MV-4-11 (cell line): ENCODE measurements around the gene ARID3A.
"Not testable (repeated sequence)": the region's sequence is repeated elsewhere in the genome, so short reads cannot be mapped to it uniquely, and the experiment has no call there.

ENCODE experiments used
- DNase-seq: peaks from one replicate; lab custom pipeline; 2025; lab: John Stamatoyannopoulos, UW

The ARID3A gene

DNA sequence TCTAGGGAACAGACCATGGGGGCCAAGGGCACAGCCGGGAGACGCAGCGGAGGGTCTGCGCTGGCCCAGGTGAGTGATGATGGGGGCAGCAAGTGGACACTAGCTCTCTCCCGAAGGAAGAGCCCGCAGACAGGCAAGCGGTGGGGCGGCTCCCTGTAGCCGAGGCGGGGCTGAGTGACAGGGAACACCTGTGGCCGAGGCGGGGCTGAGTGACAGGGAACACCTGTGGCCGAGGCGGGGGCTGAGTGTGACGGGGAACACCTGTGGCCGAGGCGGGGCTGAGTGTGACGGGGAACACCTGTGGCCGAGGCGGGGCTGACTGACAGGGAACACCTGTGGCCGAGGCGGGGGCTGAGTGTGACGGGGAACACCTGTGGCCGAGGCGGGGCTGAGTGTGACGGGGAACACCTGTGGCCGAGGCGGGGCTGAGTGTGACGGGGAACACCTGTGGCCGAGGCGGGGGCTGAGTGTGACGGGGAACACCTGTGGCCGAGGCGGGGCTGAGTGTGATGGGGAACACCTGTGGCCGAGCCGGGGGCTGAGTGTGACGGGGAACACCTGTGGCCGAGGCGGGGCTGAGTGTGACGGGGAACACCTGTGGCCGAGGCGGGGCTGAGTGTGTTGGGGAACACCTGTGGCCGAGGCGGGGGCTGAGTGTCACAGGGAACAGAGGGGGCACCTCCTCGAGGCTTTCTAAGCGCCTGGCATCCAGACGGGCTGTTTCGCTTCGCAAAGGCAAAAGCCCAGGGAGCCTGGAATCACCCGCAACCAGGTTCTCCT is 34.2 kb upstream of the ARID3A start:
- not testable (repeated sequence) for DNase-seq

DNA sequence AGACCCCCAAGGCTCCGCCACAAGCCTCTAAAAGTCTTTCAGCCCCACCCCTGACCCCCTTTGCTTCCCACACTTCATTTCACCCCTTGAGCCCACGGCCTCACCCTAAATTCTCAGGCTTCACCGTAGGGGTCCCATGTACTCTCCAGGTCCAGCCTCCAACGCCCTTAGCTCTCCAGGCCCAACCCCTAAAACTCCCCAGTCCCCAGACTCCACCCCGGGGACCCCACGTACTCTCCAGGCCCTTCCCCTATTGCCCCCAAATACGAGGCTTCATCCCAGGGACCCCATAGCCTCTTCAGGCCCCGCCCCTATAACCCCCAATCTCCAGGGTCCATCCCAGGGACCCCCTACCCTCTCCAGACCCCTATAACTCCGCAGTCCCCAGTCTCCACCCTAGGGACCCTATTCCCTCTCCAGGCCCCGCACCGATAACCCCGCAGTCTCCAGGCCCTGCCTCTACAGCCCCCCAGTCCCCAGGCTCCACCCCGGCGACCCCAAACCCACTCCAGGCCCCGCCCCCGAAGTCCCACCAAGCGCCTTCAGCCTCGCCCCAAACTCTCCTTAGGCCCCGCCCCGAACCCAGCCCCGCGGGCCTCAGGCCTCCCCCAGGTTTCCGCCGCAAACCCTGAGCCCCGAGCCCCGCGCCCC is 33.5 kb upstream of the ARID3A start:
- DNase-seq, result no peak

DNA sequence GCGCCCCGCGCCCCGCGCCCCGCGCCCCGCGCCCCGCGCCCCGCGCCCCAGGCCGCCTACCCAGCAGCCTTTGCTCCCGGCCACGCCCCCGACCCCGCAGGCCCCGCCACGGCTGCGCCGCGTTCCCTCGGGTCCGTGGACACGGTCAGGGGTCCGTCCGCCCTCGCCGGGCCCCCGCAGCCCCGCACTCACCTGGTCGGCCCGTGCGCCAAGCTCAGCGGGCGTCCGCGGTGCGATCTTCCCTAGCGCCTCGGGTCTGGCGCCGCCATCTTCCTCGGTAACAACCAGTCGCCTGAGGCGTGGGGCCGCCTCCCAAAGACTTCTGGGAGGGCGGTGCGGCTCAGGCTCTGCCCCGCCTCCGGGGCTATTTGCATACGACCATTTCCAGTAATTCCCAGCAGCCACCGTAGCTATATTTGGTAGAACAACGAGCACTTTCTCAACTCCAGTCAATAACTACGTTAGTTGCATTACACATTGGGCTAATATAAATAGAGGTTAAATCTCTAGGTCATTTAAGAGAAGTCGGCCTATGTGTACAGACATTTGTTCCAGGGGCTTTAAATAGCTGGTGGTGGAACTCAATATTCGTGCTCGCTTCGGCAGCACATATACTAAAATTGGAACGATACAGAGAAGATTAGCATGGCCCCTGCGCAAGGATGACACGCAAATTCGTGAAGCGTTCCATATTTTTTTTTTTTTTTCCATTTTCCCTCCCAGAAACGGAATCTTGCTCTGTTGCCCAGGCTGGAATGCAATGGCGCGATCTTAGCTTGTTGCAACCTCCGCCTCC is 32.7 kb upstream of the ARID3A start, which contains the start of the genes MED16 and RNU6-9:
Gene MED16, minus strand, starts transcription at position 294 of the 796 bp plus-strand sequence. CDS start 2,056 bp downstream, outside the sequence.
Gene RNU6-9, plus strand, starts transcription at position 591 of the 796 bp plus-strand sequence.
- peak; percentile 95 for DNase-seq

DNA sequence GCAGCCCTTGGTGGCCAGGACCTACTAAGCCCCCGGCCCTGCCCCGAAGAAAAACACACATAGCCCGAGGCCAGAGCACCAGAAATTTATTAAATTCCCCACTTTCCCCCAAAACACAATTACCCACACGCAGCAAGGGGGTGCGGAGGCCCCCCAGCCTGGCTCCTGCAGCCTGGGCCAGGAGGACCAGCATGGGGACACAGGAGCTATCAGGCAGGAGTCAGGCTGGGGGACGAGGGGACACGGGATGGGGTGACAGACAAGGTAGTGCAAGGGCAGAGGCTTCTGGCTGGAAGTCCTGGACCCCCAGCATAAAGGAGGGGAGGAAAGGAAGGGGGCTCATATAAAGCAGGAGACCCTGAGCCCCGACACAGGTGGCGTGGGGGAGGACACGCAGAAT is 29.4 kb upstream of the ARID3A start:
- no peak for DNase-seq

DNA sequence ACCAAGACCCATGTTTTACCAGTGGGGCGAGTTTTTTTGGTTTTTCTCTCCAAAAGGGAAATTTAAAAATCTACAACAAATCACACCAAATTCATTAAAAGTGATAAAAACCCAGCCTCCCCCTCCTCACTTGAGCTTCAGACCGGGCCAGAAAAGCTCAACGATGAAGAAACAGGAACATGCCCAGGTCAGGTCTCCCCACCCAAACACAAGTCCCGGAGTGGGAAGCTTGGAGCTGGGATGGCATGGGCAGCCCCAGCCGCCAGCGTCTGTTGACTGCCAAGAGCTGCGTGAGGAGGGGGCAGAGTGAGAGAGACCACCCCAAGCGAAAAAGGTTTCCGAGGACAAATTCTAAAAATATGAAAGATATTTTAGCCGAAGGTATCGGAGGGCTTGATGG is 28.8 kb upstream of the ARID3A start:
- no peak for DNase-seq

DNA sequence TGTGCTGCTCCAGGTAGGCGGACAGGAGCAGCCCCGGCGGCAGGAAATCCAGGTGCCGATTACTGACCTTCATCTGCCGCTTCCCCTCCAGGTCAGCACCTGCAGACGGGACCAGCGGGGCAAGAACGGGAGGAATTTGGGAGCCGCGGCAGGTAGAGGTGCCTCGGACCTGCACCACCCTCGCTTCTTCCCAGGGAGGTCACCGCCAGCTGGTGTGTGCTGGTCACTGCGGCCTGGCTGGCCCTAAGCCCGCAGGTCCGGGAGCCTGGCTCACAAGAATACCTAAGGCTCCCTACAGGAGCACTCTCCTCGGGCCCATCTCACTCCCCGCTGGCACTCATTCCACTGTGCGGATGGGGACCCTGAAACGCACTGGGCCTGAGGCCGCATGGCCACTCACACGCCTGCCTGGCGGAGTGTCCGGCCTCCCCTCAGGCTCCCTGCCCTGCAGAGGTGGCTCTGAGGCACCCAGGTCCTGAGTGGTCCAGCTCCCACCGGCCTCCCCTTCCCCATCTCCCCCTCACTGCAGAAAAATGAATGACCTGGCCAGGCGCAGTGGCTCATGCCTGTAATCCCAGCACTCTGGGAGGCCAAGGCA is 28.3 kb upstream of the ARID3A start:
- DNase-seq, result no peak

DNA sequence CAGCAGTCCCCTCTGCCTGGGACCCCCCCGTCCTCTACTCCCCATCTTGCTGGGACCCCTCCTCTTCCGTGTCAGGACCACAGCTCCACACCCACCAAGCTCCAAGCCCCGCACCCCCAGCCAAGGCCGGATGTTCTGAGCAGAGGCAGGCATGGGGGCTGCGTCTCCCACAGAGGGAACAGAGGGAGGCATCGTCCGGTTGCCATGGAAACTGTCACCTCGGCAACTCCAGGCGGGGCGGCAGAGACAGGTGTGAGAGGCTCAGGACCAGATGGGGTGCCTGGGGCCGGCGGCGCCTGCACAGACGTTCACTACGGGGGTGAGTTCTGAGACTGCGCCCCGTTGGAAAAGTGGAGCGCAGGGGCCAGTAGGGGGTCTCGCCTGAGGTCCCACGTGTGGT is 27.2 kb upstream of the ARID3A start:
- no peak for DNase-seq

DNA sequence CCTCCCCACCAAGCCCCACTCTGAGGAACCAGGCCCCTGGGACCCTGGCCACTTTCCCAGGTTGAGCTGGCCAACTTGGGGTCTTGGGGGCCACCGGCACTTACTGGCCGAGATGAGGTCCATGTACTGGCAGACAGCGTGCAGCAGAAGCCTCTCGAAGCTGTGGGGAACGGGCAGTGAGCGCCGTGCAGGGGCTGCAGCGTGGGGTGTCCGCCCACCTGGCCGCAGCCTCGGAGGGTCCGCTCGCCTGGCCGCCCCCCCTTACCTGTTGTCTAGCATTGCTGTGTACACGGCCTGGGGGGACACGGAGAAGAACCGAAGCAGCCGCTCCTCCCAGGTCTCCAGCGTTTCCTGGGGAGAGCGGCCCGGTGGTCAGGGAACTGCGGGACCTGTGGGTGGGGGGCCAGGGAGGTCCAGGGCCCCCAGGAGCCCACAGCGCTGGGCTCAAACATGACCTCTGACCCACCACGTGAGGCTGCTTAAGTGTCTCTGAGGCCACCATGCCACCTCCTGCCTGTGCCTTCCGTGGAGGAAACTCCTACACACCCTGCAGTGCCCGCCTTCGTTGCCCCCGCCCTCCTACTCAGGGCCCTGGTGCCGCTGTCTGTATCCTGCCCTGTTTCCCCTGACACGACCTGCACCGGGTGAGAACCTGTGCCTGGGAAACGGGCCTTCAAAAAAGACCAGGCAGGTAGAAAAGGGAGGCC is 26.3 kb upstream of the ARID3A start:
- DNase-seq, result no peak

DNA sequence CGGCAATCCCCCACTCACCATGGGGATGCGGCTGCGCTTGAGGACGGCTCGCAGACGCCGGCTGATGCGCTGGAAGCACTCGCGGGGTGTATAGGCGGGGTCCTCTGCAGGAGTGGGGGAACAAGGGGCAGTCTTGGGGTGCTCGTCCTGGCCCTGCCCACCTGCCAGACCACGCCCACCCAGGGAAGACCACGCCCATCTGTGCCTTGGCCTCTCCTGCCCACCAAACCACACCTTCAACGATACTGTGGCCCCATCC is 25.9 kb upstream of the ARID3A start:
- DNase-seq, result no peak

DNA sequence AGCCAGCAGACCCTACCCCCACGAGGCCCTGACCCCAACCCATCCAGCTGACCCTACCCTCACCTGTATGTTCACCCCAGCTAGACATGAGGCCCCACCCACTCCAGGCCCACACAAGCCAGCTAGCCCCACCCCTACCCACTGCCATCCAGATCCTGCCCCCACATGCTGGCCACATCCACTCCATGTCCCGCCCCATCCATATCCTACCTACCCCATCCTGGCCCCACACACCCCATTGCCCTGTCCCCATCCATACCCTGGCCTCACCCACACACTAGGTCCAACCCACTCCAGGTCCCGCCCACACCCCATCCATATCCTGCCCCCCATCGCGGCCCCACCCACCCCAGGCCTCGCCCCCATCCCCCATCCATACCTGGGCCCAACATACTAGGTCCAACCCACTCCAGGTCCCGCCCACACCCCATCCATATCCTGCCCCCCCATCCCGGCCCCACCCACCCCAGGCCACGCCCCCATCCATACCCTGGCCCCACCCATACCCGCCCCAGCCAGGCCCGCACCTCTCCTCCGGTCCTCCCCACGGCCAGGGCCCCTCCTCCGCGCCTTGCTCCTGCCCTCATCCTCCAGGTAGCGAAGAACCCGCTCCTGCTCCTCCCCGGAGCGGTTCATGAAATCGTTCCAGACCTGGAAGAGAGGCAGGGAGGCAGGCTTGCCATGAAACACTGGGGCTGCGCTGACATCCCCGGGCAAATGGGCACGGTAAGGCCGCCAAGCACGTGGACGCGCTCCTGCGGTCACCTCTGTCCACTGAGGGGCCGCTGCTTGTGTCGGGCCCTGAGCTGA is 25.3 kb upstream of the ARID3A start:
- DNase-seq, result no peak

DNA sequence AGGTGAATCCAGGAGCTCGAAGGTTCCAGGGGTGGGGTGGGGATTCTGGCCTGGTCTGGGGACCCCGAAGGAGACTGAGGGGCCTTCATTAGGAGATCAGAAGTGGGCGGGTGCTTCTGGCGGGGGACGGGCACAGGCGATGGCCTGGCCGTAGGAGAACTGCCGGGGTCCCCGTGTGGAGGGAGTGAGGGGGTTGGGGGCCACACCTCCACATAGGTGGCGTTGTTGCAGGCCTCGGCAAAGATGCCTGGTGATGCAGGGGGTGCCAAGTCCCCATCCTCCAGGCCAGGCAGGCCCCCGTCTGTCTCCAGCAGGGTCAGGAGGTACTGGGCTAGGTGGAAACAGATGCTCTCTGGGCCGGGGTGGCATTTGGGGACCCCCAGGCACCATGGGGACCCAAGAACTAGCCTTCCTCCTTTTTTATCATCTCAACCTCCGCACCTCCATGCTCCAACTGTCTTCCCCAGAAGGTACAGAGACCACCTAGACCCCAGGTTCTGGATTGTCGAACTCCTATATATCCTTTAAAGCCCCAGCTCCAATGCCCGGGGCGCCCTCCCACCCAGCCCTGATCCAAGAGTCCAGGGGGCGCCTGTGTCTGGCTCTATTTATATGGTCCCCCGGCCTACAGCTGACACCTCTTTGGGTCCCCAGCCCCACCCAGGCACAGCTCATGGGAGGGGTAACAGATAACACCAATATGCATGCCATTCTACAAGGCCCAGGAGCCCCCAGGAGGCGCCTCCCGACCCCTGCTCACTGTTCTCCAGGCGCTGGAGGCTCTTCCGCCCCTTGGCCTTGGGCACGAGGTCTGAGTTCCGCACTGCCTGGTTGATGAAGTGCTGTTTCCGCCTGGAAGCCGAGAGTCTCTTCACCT is 24.4 kb upstream of the ARID3A start:
- DNase-seq, result no peak

DNA sequence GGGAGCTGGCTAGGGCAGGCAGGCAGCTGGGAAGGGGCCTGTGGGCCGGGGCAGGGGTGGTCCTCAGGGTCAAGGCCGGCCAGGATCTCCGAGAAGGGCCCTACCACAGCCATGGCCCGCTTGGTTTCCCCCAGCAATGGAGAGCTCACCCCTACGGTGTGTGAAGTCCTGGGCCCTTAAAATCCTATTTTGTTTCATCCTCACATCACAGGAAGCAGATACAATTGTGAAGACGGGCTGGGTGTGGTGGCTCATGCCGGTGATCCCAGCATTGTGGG is 23.8 kb upstream of the ARID3A start:
- no peak for DNase-seq

DNA sequence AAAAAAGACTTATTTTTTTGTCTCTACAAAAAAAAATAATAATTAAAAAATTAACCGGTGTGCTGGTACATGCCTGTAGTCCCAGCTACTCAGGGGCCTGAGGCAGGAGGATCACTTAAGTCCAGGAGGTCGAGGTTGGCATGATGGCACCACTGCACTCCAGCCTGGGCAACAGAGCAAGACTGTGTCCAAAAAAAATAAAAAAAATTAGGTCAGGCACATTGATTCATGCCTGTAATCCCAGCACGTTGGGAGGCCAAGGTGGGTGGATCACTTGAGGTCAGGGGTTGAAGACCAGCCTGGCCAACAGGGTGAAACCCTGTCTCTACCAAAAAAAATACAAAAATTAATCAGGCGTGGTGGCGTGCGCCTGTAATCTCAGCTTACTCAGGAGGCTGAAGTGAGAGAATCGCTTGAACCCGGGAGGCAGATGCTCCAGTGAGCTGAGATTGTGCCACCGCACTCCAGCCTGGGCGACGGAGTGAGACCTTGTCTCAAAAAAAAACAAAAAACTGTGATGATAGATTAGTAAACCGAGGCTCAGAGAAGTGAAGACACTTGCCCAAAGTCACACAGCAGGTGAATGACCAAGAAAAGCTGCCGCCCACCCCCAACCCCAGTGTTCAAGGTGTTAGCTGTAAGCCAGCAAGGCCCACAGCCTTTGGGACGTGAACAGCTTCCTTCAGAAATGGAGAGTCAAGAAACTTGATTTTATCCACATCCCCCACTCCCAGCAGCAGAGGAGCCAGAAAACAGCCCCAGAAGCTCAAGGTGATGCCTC is 23.2 kb upstream of the ARID3A start:
- DNase-seq, result no peak

DNA sequence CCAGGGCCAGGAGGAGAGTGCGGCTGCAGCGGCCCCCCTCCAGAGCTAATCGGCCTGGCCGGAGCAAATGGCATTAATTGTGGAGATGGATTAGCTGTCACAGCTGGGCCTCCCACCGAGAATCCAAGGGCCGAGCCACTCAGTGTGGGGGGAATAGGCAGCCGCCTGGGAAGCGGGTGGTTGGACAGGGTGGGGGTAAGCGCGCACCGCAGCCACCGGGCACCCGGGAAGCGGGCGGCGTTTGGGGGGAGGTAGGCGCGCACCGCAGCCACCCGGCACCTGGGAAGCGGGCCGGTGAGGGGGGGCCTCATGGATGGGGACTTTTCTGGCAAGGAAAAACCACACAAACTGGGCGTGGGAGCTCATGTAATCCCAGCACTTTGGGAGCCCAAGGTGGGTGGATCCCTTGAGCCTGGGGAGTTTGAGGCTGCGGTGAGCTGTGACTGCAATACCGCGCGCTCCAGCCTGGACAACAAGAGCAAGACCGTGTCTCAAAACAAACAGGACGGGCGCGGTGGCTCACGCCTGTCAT is 22.5 kb upstream of the ARID3A start:
- no peak for DNase-seq

DNA sequence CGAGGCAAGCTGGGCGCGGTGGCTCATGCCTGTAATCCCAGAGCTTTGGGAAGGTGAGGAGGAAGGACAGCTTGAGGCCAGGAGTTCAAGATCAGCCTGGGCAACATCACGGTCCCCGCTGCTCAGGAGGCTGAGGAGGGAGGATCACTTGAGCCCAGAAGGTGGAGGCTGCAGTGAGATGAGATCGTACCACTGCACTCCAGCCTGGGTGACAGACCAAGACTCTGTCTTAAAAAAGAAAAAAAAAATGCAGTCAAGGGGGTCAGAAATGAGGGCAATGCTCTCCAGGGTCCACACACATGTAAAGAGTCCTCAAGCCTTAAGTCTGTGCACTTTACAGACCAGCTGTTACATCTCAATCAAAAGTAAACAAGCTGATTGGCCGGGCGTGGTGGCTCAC is 21.3 kb upstream of the ARID3A start:
- DNase-seq, result no peak

DNA sequence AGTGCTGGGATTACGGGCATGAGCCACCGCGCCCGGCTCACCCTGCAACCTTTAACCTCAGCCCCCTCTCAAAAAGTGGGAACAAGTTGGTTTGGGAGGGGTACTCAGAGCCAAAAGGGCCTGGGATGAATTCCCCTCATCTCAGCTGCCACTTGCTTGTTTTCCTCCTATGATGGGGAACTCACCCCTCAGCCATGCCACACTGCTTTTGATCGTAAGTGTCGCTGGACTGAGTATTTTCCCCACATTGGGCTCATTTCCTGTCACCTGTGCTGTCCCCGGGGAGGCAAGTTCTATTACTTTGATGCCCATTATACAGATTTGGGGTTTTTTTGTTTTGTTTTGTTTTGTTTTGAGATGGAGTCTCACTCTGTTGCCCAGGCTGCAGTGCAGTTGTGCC is 19.4 kb upstream of the ARID3A start:
- no peak for DNase-seq

DNA sequence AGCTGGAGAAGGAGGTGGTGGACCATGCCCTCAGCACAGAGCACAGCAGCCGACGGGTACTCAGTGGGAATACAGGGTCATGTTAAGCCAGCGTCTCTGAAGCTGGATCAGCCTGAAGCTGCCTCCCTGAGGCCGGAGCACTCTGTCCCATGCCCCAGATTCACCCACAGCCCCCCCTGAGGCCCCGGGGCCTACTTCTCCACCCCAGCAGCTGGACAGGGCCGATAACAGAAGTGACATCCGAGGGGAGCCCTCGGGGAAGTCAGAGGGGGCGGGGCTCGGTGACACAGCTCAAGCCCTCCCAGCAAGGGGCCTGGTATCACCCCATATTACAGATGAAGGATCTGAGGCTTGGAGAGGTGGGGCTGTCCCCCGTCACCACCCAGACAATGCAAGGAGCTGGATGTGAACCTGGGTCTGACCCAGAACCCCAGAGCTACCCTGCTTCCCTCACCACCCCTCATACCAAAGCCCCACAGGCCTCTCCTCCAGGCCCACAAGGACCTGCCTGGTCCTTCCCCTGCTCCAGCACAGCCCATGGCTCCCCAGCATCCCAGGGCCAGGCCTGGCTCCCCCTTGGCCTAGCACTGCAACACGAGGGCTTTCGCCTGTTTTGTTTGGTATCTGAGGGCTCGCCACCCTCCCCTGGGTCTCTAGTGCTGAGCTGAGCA is 18.5 kb upstream of the ARID3A start:
- DNase-seq, result no peak

DNA sequence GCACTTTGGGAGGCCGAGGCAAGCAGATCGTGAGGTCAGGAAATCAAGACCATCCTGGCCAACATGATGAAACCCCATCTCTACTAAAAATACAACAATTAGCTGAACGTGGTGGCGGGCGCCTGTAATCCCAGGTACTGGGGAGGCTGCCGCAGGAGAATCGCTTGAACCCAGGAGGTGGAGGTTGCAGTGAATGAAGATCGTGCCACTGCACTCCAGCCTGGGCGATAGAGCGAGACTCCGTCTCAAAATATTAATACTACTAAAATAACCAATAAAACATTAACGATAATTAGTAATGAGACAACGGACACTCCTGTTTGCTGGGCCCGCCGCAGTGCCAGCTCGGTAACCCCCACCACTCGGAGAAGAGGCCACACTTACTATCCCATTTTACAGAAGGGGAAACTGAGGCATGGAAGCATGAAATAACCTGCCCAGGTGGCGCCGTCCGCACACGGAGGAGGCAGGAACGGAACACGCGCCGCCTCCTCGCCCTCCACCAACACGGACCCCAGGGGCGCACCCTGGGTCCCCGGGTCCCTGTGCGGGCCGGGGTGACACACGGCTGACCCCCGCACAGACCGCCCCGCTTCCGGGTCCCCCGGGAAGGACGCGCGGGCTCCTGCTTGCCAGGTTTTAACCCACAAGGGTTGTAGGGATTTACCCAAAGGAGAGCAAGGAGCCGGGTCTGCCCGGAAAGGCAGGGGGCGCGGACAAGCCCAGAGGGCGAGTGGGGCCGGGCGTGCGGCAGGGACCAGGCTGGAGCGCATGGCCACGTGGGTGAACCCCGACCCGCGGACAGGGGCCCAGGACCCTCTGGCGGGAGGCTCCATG is 14.4 kb upstream of the ARID3A start:
- no peak for DNase-seq
